HFFc6 (cell line): ENCODE measurements around the gene FURIN. TPM values are rescaled to one million over a fixed set of nuclear protein-coding genes. Genes with fewer than 3 reads are reported as not detected.
A peak's percentile ranks its signal among the peaks of the same experiment; 100 is the strongest.
"Not testable (repeated sequence)": the region's sequence is repeated elsewhere in the genome, so short reads cannot be mapped to it uniquely, and the experiment has no call there.

Experiments
- DNase-seq: peaks from one replicate; pipeline ENCODE4 v3.0.0-alpha.2; 2018
- H3K27ac Mint-ChIP-seq: 2 replicates; pipeline ENCODE4 v1.8.0; 2020; ENCODE audit warnings: mild to moderate bottlenecking, mixed read lengths
- H3K27me3 Mint-ChIP-seq: 2 replicates; pipeline ENCODE4 v1.8.0; 2021; ENCODE audit warnings: mild to moderate bottlenecking, moderate library complexity, mixed read lengths; ENCODE audit not compliant: insufficient read depth
- H3K36me3 Mint-ChIP-seq: 2 replicates; pipeline ENCODE4 v1.8.0; 2021; ENCODE audit warnings: low read depth, mixed read lengths
- H3K4me1 Mint-ChIP-seq: 2 replicates; pipeline ENCODE4 v1.8.0; 2020; ENCODE audit warnings: low read depth, mixed read lengths
- H3K4me3 Mint-ChIP-seq: 2 replicates; pipeline ENCODE4 v1.8.0; 2020; ENCODE audit warnings: mild to moderate bottlenecking, moderate library complexity, mixed read lengths
- H3K9me3 Mint-ChIP-seq: 2 replicates; pipeline ENCODE4 v1.8.0; 2020; ENCODE audit warnings: mild to moderate bottlenecking, mixed read lengths
- CTCF ChIP-seq: fragments of 200-600 bp; sonication (generic); IDR thresholded peaks from 2 replicates; pipeline ENCODE4 v1.5.0; 2021; ENCODE audit warnings: antibody characterized with exemption, mild to moderate bottlenecking
- total RNA-seq, 6 experiments: library from RNA; stranded (reverse); fragmentation: NEBNext Ultra II Directional; extraction: Animal tissue kit (Norgen Biotek cat#: 25700); gene quantifications; 2 replicates in 1 of 6; 3 replicates in 5 of 6; pipeline ENCODE4 v1.2.3, GENCODE V29; 2021

FURIN gene
- total RNA-seq, 6 experiments from 2014 or later, result 68.9 to 79.4 (median 74.6) TPM

GRCh38 chr15:90871139-90871715 lies 2.8 kb downstream of the FURIN start:
- H3K9me3 Mint-ChIP-seq, result no peaks in the 10 kb centered on the region
- peak overlapping the region; percentile 88 for H3K27ac Mint-ChIP-seq
- no peak for DNase-seq

GRCh38 chr15:90871716-90872485 lies 3.5 kb downstream of the FURIN start:
- no peaks in the 10 kb centered on the region for H3K9me3 Mint-ChIP-seq
- H3K27me3 Mint-ChIP-seq, result peaks cover 3% of the 10 kb centered on the region
- TF ChIP-seq CTCF, result no peak
- H3K4me1 Mint-ChIP-seq, result peaks cover 48% of the 10 kb centered on the region
- no peaks in the 10 kb centered on the region for H3K36me3 Mint-ChIP-seq
- H3K4me3 Mint-ChIP-seq, result peak overlapping the region; percentile 87
- H3K27ac Mint-ChIP-seq, result peak overlapping the region; percentile 93
- DNase-seq, result no peak

More at GRCh38 chr15:90871139-90871715, 2.8 kb downstream of the FURIN start:
- no peaks in the 10 kb centered on the region for H3K36me3 Mint-ChIP-seq
- peaks cover 48% of the 10 kb centered on the region for H3K4me1 Mint-ChIP-seq
- no peak for TF ChIP-seq CTCF
- peak overlapping the region; percentile 90 for H3K4me3 Mint-ChIP-seq
- H3K27me3 Mint-ChIP-seq, result peaks cover 3% of the 10 kb centered on the region

- Mint-ChIP-seq H3K9me3 (no peaks in the 10 kb centered on the region), H3K4me1 (peaks cover 47% of the 10 kb centered on the region), H3K27me3 (peaks cover 3% of the 10 kb centered on the region), H3K4me3 (peak overlapping the region; percentile 87), H3K27ac (peak overlapping the region; percentile 93), H3K36me3 (no peaks in the 10 kb centered on the region)
- peak; percentile 75 for DNase-seq
- no peak for TF ChIP-seq CTCF
These were observed 4.2 kb downstream of the FURIN start for GRCh38 chr15:90872486-90873184.

GRCh38 chr15:90873488-90873997 lies 5.2 kb downstream of the FURIN start:
- no peaks in the 10 kb centered on the region for H3K9me3 Mint-ChIP-seq
- peak overlapping the region; percentile 93 for H3K27ac Mint-ChIP-seq
- H3K36me3 Mint-ChIP-seq, result no peaks in the 10 kb centered on the region
- no peak for DNase-seq
- TF ChIP-seq CTCF, result no peak
- H3K27me3 Mint-ChIP-seq, result peaks cover 1% of the 10 kb centered on the region
- H3K4me3 Mint-ChIP-seq, result peak overlapping the region; percentile 87
- peaks cover 38% of the 10 kb centered on the region for H3K4me1 Mint-ChIP-seq

- H3K27ac Mint-ChIP-seq, result no peak overlapping the region
- no peak for TF ChIP-seq CTCF
- H3K27me3 Mint-ChIP-seq, result peaks cover 1% of the 10 kb centered on the region; the same call in 1 of the 2 replicates
- peaks cover 32% of the 10 kb centered on the region for H3K4me1 Mint-ChIP-seq
- H3K9me3 Mint-ChIP-seq, result no peaks in the 10 kb centered on the region
- no peaks in the 10 kb centered on the region for H3K36me3 Mint-ChIP-seq
- H3K4me3 Mint-ChIP-seq, result no peak overlapping the region
- no peak for DNase-seq
These were observed 5.7 kb downstream of the FURIN start for GRCh38 chr15:90873998-90874605.

GRCh38 chr15:90874986-90875385 lies 6.6 kb downstream of the FURIN start:
- peaks cover 24% of the 10 kb centered on the region for H3K4me1 Mint-ChIP-seq
- DNase-seq, H3K9me3 Mint-ChIP-seq, H3K27me3 Mint-ChIP-seq, H3K4me3 Mint-ChIP-seq, H3K27ac Mint-ChIP-seq, H3K36me3 Mint-ChIP-seq: not testable (repeated sequence)
